Uterus (tissue), 2 donors: ENCODE results near the gene ERP29.

ENCODE experiments used
- POLR2A ChIP-seq, 2 donors: fragments of 450-650 bp; IDR thresholded peaks; one replicate each; pipeline ENCODE4 v1.6.1; 2016; ENCODE audit warnings: antibody characterized with exemption in 2 of 2, mild to moderate bottlenecking in 1 of 2, moderate library complexity in 1 of 2
- TF ChIP-seq, protein P1 (sequence below), 4 experiments: fragments of 200-600 bp in 2 of 4; fragments of 450-650 bp in 2 of 4; sonication (generic) in 2 of 4; IDR thresholded peaks; one replicate each; pipeline ENCODE4 v1.5.1; 2016 to 2019; ENCODE audit warnings: antibody characterized with exemption in 4 of 4, mild to moderate bottlenecking in 2 of 4, moderate library complexity in 1 of 4

DNA sequence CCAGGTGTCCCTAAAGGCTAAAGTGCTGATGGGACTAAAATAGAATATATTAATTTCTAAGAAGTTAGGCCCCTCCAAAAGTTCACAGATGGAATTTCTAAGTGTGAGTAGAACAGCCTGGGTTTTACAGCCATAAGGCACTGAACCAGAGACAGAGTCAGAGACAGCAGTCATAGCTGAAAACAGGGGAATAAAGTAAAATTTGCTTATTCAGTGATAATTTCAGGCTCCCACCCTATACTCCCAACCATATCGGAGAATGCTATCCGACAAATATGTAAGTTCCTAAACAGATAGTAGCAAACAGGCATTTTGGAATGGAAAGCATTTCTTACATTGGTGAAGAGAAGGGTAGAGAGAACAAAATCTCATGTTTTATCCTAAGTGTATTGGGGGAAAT lies 50.0 kb downstream of the ERP29 start:
- TF ChIP-seq, protein P1, sequence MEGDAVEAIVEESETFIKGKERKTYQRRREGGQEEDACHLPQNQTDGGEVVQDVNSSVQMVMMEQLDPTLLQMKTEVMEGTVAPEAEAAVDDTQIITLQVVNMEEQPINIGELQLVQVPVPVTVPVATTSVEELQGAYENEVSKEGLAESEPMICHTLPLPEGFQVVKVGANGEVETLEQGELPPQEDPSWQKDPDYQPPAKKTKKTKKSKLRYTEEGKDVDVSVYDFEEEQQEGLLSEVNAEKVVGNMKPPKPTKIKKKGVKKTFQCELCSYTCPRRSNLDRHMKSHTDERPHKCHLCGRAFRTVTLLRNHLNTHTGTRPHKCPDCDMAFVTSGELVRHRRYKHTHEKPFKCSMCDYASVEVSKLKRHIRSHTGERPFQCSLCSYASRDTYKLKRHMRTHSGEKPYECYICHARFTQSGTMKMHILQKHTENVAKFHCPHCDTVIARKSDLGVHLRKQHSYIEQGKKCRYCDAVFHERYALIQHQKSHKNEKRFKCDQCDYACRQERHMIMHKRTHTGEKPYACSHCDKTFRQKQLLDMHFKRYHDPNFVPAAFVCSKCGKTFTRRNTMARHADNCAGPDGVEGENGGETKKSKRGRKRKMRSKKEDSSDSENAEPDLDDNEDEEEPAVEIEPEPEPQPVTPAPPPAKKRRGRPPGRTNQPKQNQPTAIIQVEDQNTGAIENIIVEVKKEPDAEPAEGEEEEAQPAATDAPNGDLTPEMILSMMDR (IDR thresholded peaks at IDR 0.05) = no peak
- no peak for TF ChIP-seq POLR2A (IDR thresholded peaks at IDR 0.05)
